PC-3 (cell line): ENCODE data around the gene ARHGAP15. TPM values are rescaled to one million over a fixed set of nuclear protein-coding genes. Genes with fewer than 3 reads are reported as not detected.

Source experiments
- ATAC-seq: fragments of 200-7000 bp; cut with Tn5 transposase; 2 replicates; pipeline ENCODE4 v1.9.1; 2020; ENCODE audit warnings: mild to moderate bottlenecking, moderate library complexity
- BruUV-seq: library from RNA; stranded (reverse); fragments of 400-500 nt; replicated peaks from 2 replicates; lab custom pipeline; 2021; lab: Mats Ljungman, UMichigan
- CTCF ChIA-PET: fragments of 300-600 bp; sonication (Branson Sonifier 250); formaldehyde crosslinking; loops from one replicate; lab custom pipeline; 2022; ENCODE audit warnings: antibody characterized with exemption; lab: Charles Lee
- POLR2A ChIA-PET: fragments of 300-600 bp; sonication (Branson Sonifier 250); formaldehyde crosslinking; loops from one replicate; lab custom pipeline; 2022; ENCODE audit warnings: antibody characterized with exemption; ENCODE audit not compliant: unreplicated experiment; lab: Charles Lee
- DNase-seq: peaks from one replicate; pipeline ENCODE4 v3.0.0-alpha.2; 2015
- H2AFZ ChIP-seq: fragments of 300-600 bp; sonication (generic); 2 replicates; pipeline ENCODE4 v1.6.0; 2016; ENCODE audit warnings: antibody characterized with exemption, low read length
- H3F3A ChIP-seq: fragments of 300-600 bp; sonication (generic); one replicate; pipeline ENCODE4 v1.6.0; 2017; ENCODE audit warnings: antibody characterized with exemption, low read length, control low read depth, mild to moderate bottlenecking; ENCODE audit not compliant: unreplicated experiment
- H3K27ac ChIP-seq: fragments of 300-600 bp; sonication (generic); 2 replicates; pipeline ENCODE4 v1.5.1; 2016; ENCODE audit warnings: mild to moderate bottlenecking, low read length
- H3K27me3 ChIP-seq: fragments of 300-600 bp; sonication (generic); 2 replicates; pipeline ENCODE4 v1.6.1; 2016; ENCODE audit warnings: low read length, mixed read lengths
- H3K36me3 ChIP-seq: fragments of 300-600 bp; sonication (generic); 2 replicates; pipeline ENCODE4 v1.6.1; 2016; ENCODE audit warnings: low read depth, mixed run types, low read length, mixed read lengths
- H3K4me1 ChIP-seq: fragments of 300-600 bp; sonication (generic); 2 replicates; pipeline ENCODE4 v1.5.1; 2016; ENCODE audit warnings: low read length; ENCODE audit not compliant: insufficient read depth
- H3K4me2 ChIP-seq: fragments of 300-600 bp; sonication (generic); 2 replicates; pipeline ENCODE4 v1.6.0; 2016; ENCODE audit warnings: low read length
- H3K4me3 ChIP-seq: fragments of 300-600 bp; sonication (generic); 2 replicates; pipeline ENCODE4 v1.5.1; 2016; ENCODE audit warnings: mild to moderate bottlenecking, low read length, mixed read lengths
- H3K79me2 ChIP-seq: fragments of 300-600 bp; sonication (generic); 2 replicates; pipeline ENCODE4 v1.6.1; 2017; ENCODE audit warnings: low read length, mixed read lengths
- H3K9ac ChIP-seq: fragments of 300-600 bp; sonication (generic); 2 replicates; pipeline ENCODE4 v1.6.0; 2016; ENCODE audit warnings: mild to moderate bottlenecking, low read length
- H3K9me2 ChIP-seq: fragments of 300-600 bp; sonication (generic); replicated peaks from 2 replicates; pipeline ENCODE4 v1.6.1; 2016; ENCODE audit warnings: mixed run types, low read length, mixed read lengths
- H3K9me3 ChIP-seq: fragments of 300-600 bp; sonication (generic); 2 replicates; pipeline ENCODE4 v1.6.1; 2016; ENCODE audit warnings: low read length, mixed read lengths
- H4K20me1 ChIP-seq: fragments of 300-600 bp; sonication (generic); 2 replicates; pipeline ENCODE4 v1.6.1; 2016; ENCODE audit warnings: low read length, mixed read lengths
- EZH2 ChIP-seq: fragments of 300-600 bp; sonication (generic); IDR thresholded peaks from one replicate; pipeline ENCODE4 v1.6.1; 2017; ENCODE audit warnings: antibody characterized with exemption, mild to moderate bottlenecking, low read length; ENCODE audit not compliant: unreplicated experiment
- EZH2phosphoT487 ChIP-seq: fragments of 300-600 bp; sonication (generic); IDR thresholded peaks from 2 replicates; pipeline ENCODE4 v1.6.1; 2018; ENCODE audit warnings: mild to moderate bottlenecking, antibody characterized with exemption, low read length, borderline replicate concordance
- intact Hi-C: fragments of 100-400 bp; cut with micrococcal nuclease; formaldehyde crosslinking; loops from 2 replicates; pipeline ENCODE4 v1.9.0; 2023
- total RNA-seq: library from RNA; depleted of rRNA; stranded (reverse); fragments of >200 nt; gene quantifications from 2 replicates; pipeline ENCODE4 v1.2.3, GENCODE V29; 2014
- TF ChIP-seq, protein P1 (sequence below): fragments of 300-600 bp; sonication (generic); conservative IDR thresholded peaks from 2 replicates; pipeline ENCODE4 v1.5.1; 2017; ENCODE audit warnings: antibody characterized with exemption, low read depth, mild to moderate bottlenecking, low read length

ARHGAP15 gene
- total RNA-seq, 1 experiment from 2014 or later, result not detected

DNA sequence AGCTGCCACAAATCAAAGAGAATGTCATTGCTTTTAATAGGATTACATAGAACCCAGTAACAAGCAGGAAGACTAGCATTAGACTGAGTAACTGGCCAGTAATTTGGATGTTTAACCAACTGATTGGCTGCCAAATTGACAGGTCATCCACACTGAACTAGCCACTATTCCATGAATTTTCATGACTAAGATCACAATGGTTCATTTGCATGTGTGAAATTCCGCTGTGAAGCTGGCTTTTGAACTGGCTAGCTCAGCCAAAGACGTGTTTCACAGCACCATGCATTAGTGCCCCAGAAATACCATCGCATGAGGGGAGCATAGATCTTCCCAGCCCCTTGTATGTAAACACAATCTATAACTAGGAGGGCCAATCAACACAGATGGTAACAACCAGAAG is 649.8 kb downstream of the ARHGAP15 start:
- ATAC-seq (no peak), DNase-seq (peak; percentile 23)
- intact Hi-C loops, result no loop called here
- Histone ChIP-seq H3K9ac (no peak overlapping the region), H3K79me2 (no peaks in the 10 kb centered on the region), H3K27ac (no peak overlapping the region), H2AFZ (no peak overlapping the region), H3K9me3 (no peaks in the 10 kb centered on the region), H3K4me3 (no peak overlapping the region), H3K4me2 (no peak overlapping the region), H3F3A (no peaks in the 10 kb centered on the region), H3K27me3 (no peaks in the 10 kb centered on the region), H3K4me1 (no peaks in the 10 kb centered on the region), H3K36me3 (no peaks in the 10 kb centered on the region), H4K20me1 (no peaks in the 10 kb centered on the region), H3K9me2 (no peaks in the 10 kb centered on the region)
- no TSS peak for BruUV-seq
- POLR2A ChIA-PET, result no interaction called here
- TF ChIP-seq EZH2 (no peak), EZH2phosphoT487 (no peak)
- TF ChIP-seq, protein P1, sequence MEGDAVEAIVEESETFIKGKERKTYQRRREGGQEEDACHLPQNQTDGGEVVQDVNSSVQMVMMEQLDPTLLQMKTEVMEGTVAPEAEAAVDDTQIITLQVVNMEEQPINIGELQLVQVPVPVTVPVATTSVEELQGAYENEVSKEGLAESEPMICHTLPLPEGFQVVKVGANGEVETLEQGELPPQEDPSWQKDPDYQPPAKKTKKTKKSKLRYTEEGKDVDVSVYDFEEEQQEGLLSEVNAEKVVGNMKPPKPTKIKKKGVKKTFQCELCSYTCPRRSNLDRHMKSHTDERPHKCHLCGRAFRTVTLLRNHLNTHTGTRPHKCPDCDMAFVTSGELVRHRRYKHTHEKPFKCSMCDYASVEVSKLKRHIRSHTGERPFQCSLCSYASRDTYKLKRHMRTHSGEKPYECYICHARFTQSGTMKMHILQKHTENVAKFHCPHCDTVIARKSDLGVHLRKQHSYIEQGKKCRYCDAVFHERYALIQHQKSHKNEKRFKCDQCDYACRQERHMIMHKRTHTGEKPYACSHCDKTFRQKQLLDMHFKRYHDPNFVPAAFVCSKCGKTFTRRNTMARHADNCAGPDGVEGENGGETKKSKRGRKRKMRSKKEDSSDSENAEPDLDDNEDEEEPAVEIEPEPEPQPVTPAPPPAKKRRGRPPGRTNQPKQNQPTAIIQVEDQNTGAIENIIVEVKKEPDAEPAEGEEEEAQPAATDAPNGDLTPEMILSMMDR, result no peak
- CTCF ChIA-PET, result no interaction called here

GRCh38 chr2:143786026-143786765 is 657.0 kb downstream of the ARHGAP15 start:
- no peaks in the 10 kb centered on the region for H3K9me2 ChIP-seq
- POLR2A ChIA-PET, result no interaction called here
- no TSS peak for BruUV-seq

GRCh38 chr2:143787674-143788073 is 658.5 kb downstream of the ARHGAP15 start:
- Histone ChIP-seq H3K9me3 (no peaks in the 10 kb centered on the region), H3F3A (no peaks in the 10 kb centered on the region), H3K79me2 (no peaks in the 10 kb centered on the region), H3K4me3 (no peak overlapping the region), H3K9ac (no peak overlapping the region), H3K4me1 (no peaks in the 10 kb centered on the region), H3K9me2 (no peaks in the 10 kb centered on the region), H3K36me3 (no peaks in the 10 kb centered on the region), H2AFZ (no peak overlapping the region), H3K27me3 (no peaks in the 10 kb centered on the region), H4K20me1 (no peaks in the 10 kb centered on the region), H3K4me2 (no peak overlapping the region), H3K27ac (no peak overlapping the region)
- no peak for ATAC-seq
- TF ChIP-seq EZH2 (no peak), EZH2phosphoT487 (no peak)
- TF ChIP-seq, protein P1, result no peak
- ChIA-PET POLR2A (no interaction called here), CTCF (no interaction called here)
- DNase-seq, result no peak
- BruUV-seq, result no TSS peak
- intact Hi-C loops, result no loop called here

More at GRCh38 chr2:143786026-143786765, 657.0 kb downstream of the ARHGAP15 start:
- H3K27me3 ChIP-seq, result no peaks in the 10 kb centered on the region
- no peak overlapping the region for H2AFZ ChIP-seq
- TF ChIP-seq EZH2 (no peak), EZH2phosphoT487 (no peak)
- TF ChIP-seq, protein P1, result no peak
- H3K79me2 ChIP-seq, result no peaks in the 10 kb centered on the region
- H3K9ac ChIP-seq, result no peak overlapping the region
- intact Hi-C loops, result no loop called here
- no peak overlapping the region for H3K4me2 ChIP-seq
- H3K36me3 ChIP-seq, result no peaks in the 10 kb centered on the region
- H3K4me3 ChIP-seq, result no peak overlapping the region
- H4K20me1 ChIP-seq, result no peaks in the 10 kb centered on the region
- H3K27ac ChIP-seq, result no peak overlapping the region
- DNase-seq (no peak), ATAC-seq (no peak)
- H3F3A ChIP-seq, result no peaks in the 10 kb centered on the region
- H3K9me3 ChIP-seq, result no peaks in the 10 kb centered on the region
- no peaks in the 10 kb centered on the region for H3K4me1 ChIP-seq
- CTCF ChIA-PET, result no interaction called here
